Measurements from ENCODE around the gene LRRC1.

GRCh38 chr6:53831081-53831869, 36.5 kb downstream of the LRRC1 start:
- TF ChIP-seq POLR2A (IDR thresholded peaks at IDR 0.05; ENCODE audit: low read depth, low read length) (no peak), POLR2AphosphoS5 (IDR thresholded peaks at IDR 0.05; ENCODE audit: insufficient read depth, low read depth, low read length) (no peak), MYC (IDR thresholded peaks at IDR 0.05; ENCODE audit: low read depth, low read length) (no peak), CTCF (IDR thresholded peaks at IDR 0.05; ENCODE audit: extremely low read depth in 1 of 2, insufficient read depth in 1 of 2, low read depth in 1 of 2, low read length in 2 of 2) (no peak), EZH2 (IDR thresholded peaks at IDR 0.05; ENCODE audit: borderline replicate concordance, low read depth, low read length, severe bottlenecking) (no peak), MAX (IDR thresholded peaks at IDR 0.05; ENCODE audit: insufficient read depth, insufficient read length) (no peak), FOS (IDR thresholded peaks at IDR 0.05; ENCODE audit: borderline replicate concordance, insufficient read depth, low read length) (no peak), JUN (IDR thresholded peaks at IDR 0.05; ENCODE audit: borderline replicate concordance, insufficient read depth, insufficient read length, low read depth) (no peak)
